GM23248 (cell line): ENCODE data around the gene THAP2. TPM values are rescaled to one million over a fixed set of nuclear protein-coding genes. Genes with fewer than 3 reads are reported as not detected.

Experiments used
- DNase-seq: peaks from one replicate; pipeline ENCODE4 v3.0.0-alpha.2; 2015
- H2AFZ ChIP-seq: fragments of 200-600 bp; sonication (generic); 2 replicates; pipeline ENCODE4 v1.6.1; 2016; ENCODE audit warnings: antibody characterized with exemption
- H3F3A ChIP-seq: fragments of 200-600 bp; sonication (generic); 2 replicates; pipeline ENCODE4 v1.6.1; 2016; ENCODE audit warnings: mild to moderate bottlenecking, antibody characterized with exemption, mixed run types; ENCODE audit not compliant: insufficient read depth
- H3K27ac ChIP-seq: fragments of 200-600 bp; sonication (generic); 2 replicates; pipeline ENCODE4 v1.5.1; 2016; ENCODE audit warnings: mild to moderate bottlenecking
- H3K27me3 ChIP-seq: fragments of 200-600 bp; sonication (generic); replicated peaks from 2 replicates; pipeline ENCODE4 v1.6.1; 2016; ENCODE audit warnings: mild to moderate bottlenecking; ENCODE audit not compliant: insufficient read depth
- H3K36me3 ChIP-seq: fragments of 200-600 bp; sonication (generic); 2 replicates; pipeline ENCODE4 v1.6.1; 2016; ENCODE audit warnings: low read depth, mild to moderate bottlenecking
- H3K4me1 ChIP-seq: fragments of 200-600 bp; sonication (generic); 2 replicates; pipeline ENCODE4 v1.6.1; 2016; ENCODE audit warnings: mild to moderate bottlenecking; ENCODE audit not compliant: insufficient read depth
- H3K4me2 ChIP-seq: fragments of 200-600 bp; sonication (generic); one replicate; pipeline ENCODE4 v1.6.1; 2016; ENCODE audit warnings: mild to moderate bottlenecking; ENCODE audit not compliant: unreplicated experiment
- H3K4me3 ChIP-seq: fragments of 200-600 bp; sonication (generic); 2 replicates; pipeline ENCODE4 v1.5.1; 2016; ENCODE audit warnings: mild to moderate bottlenecking
- H3K79me2 ChIP-seq: fragments of 200-600 bp; sonication (generic); 2 replicates; pipeline ENCODE4 v1.6.1; 2016; ENCODE audit warnings: mild to moderate bottlenecking; ENCODE audit not compliant: insufficient read depth
- H3K9ac ChIP-seq: fragments of 200-600 bp; sonication (generic); 2 replicates; pipeline ENCODE4 v1.6.1; 2016; ENCODE audit warnings: mild to moderate bottlenecking
- H3K9me2 ChIP-seq: fragments of 200-600 bp; sonication (generic); 2 replicates; pipeline ENCODE4 v1.6.1; 2016; ENCODE audit warnings: mixed run types, mild to moderate bottlenecking, moderate library complexity; ENCODE audit not compliant: insufficient read depth
- H3K9me3 ChIP-seq: fragments of 200-600 bp; sonication (generic); one replicate; pipeline ENCODE4 v1.6.1; 2017; ENCODE audit warnings: low read depth
- H4K20me1 ChIP-seq: fragments of 200-600 bp; sonication (generic); 2 replicates; pipeline ENCODE4 v1.6.0; 2016; ENCODE audit not compliant: insufficient read depth
- EZH2 ChIP-seq: fragments of 200-600 bp; sonication (generic); IDR thresholded peaks from 2 replicates; pipeline ENCODE4 v1.6.1; 2018; ENCODE audit warnings: antibody characterized with exemption, mild to moderate bottlenecking; ENCODE audit not compliant: insufficient read depth, poor library complexity, severe bottlenecking
- EZH2phosphoT487 ChIP-seq: fragments of 200-600 bp; sonication (generic); IDR thresholded peaks from 2 replicates; pipeline ENCODE4 v1.6.1; 2018; ENCODE audit warnings: antibody characterized with exemption, moderate library complexity, mild to moderate bottlenecking, low read depth; ENCODE audit not compliant: insufficient read depth
- WGBS, 2 experiments: methylation state at CpG; one replicate each; pipeline ENCODE4 v1.1.6; 2015 to 2017; ENCODE audit warnings: low lambda C conversion rate in 2 of 2, low coverage in 1 of 2; ENCODE audit errors: missing lambda C conversion rate in 2 of 2; 5-methylcytosine and 5-hydroxymethylcytosine counted together
- in situ Hi-C: fragments of 300-500 bp; cut with MboI; formaldehyde crosslinking; loops from 2 replicates; pipeline ENCODE4 v1.15.0; 2020
- polyA plus RNA-seq: library from polyadenylated mRNA; unstranded; fragments of >200 nt; fragmentation: Nextera tagmentation; extraction: Ambion mirVana; gene quantifications from 2 replicates; pipeline ENCODE4 v1.2.1, GENCODE V29; 2016
- total RNA-seq: library from RNA; depleted of rRNA; stranded (reverse); fragments of >200 nt; shearing (Covaris generic); gene quantifications from 2 replicates; pipeline ENCODE4 v1.2.3, GENCODE V29; 2014

The THAP2 gene
- total and polyA plus RNA-seq, 2 experiments from 2014 or later, result 7.0 to 10.3 TPM

GRCh38 chr12:71626768-71627167 is 37.3 kb upstream of the THAP2 start:
- no peaks in the 10 kb centered on the region; the same call in 1 of the 2 replicates for H3K4me1 ChIP-seq
- no peak for TF ChIP-seq EZH2phosphoT487
- TF ChIP-seq EZH2, result no peak
- H3K9me2 ChIP-seq, result no peaks in the 10 kb centered on the region
- in situ Hi-C loops, result no loop called here
- peaks cover 100% of the 10 kb centered on the region for H3K79me2 ChIP-seq
- no peaks in the 10 kb centered on the region for H4K20me1 ChIP-seq
- WGBS, 2 experiments, result 64 to 69% methylated on average over 3 of the region's 3 CpGs
- H3K9me3 ChIP-seq, result no peaks in the 10 kb centered on the region
- no peak overlapping the region for H2AFZ ChIP-seq
- H3K4me3 ChIP-seq, result no peak overlapping the region
- no peak overlapping the region for H3K4me2 ChIP-seq
- DNase-seq, result peak; percentile 43
- peaks cover 98% of the 10 kb centered on the region for H3K36me3 ChIP-seq
- H3F3A ChIP-seq, result peaks cover 48% of the 10 kb centered on the region; the same call in 1 of the 2 replicates
- H3K9ac ChIP-seq, result no peak overlapping the region
- peak overlapping the region; percentile 17; the same call in 1 of the 2 replicates for H3K27ac ChIP-seq
- H3K27me3 ChIP-seq, result no peaks in the 10 kb centered on the region

GRCh38 chr12:71627438-71628002 is 36.6 kb upstream of the THAP2 start:
- DNase-seq, result no peak
- H3K27me3 ChIP-seq, result no peaks in the 10 kb centered on the region
- no peak overlapping the region for H3K4me3 ChIP-seq
- H3K36me3 ChIP-seq, result peaks cover 98% of the 10 kb centered on the region
- peaks cover 100% of the 10 kb centered on the region for H3K79me2 ChIP-seq
- no peaks in the 10 kb centered on the region for H3K9me2 ChIP-seq
- H3K4me1 ChIP-seq, result no peaks in the 10 kb centered on the region; the same call in 1 of the 2 replicates
- H3K4me2 ChIP-seq, result no peak overlapping the region
- TF ChIP-seq EZH2, result no peak
- TF ChIP-seq EZH2phosphoT487, result no peak
- in situ Hi-C loops, result no loop called here
- no peak overlapping the region for H3K9ac ChIP-seq
- H3K27ac ChIP-seq, result no peak overlapping the region
- peaks cover 55% of the 10 kb centered on the region; the same call in 1 of the 2 replicates for H3F3A ChIP-seq
- H2AFZ ChIP-seq, result no peak overlapping the region
- 96 to 97% methylated on average over 2 of the region's 2 CpGs for WGBS, 2 experiments
- no peaks in the 10 kb centered on the region for H3K9me3 ChIP-seq
- H4K20me1 ChIP-seq, result no peaks in the 10 kb centered on the region

- TF ChIP-seq EZH2phosphoT487 (no peak), EZH2 (no peak)
- 43 to 46% methylated on average over 3 of the region's 3 CpGs for WGBS, 2 experiments
- Histone ChIP-seq H4K20me1 (no peaks in the 10 kb centered on the region), H3K9ac (no peak overlapping the region), H3K79me2 (peaks cover 97% of the 10 kb centered on the region), H3F3A (peaks cover 37% of the 10 kb centered on the region), H3K27ac (no peak overlapping the region), H3K9me2 (no peaks in the 10 kb centered on the region), H3K36me3 (peaks cover 85% of the 10 kb centered on the region), H3K4me3 (no peak overlapping the region), H3K27me3 (no peaks in the 10 kb centered on the region), H2AFZ (no peak overlapping the region), H3K9me3 (no peaks in the 10 kb centered on the region), H3K4me2 (no peak overlapping the region), H3K4me1 (no peaks in the 10 kb centered on the region)
- in situ Hi-C loops, result no loop called here
- peak; percentile 86 for DNase-seq
Observed at GRCh38 chr12:71636704-71637115, 27.4 kb upstream of the THAP2 start.

- in situ Hi-C loops, result no loop called here
- H3K4me1 ChIP-seq, result no peaks in the 10 kb centered on the region
- H3K4me2 ChIP-seq, result no peak overlapping the region
- TF ChIP-seq EZH2phosphoT487, result no peak
- no peak for TF ChIP-seq EZH2
- H3F3A ChIP-seq, result peaks cover 33% of the 10 kb centered on the region
- no peaks in the 10 kb centered on the region for H4K20me1 ChIP-seq
- peaks cover 85% of the 10 kb centered on the region for H3K36me3 ChIP-seq
- no peak overlapping the region for H3K9ac ChIP-seq
- DNase-seq, result no peak
- H3K27me3 ChIP-seq, result no peaks in the 10 kb centered on the region
- H3K9me2 ChIP-seq, result no peaks in the 10 kb centered on the region
- no peak overlapping the region for H3K4me3 ChIP-seq
- H3K27ac ChIP-seq, result no peak overlapping the region
- no peak overlapping the region for H2AFZ ChIP-seq
- no peaks in the 10 kb centered on the region for H3K9me3 ChIP-seq
- peaks cover 97% of the 10 kb centered on the region for H3K79me2 ChIP-seq
Observed at GRCh38 chr12:71638499-71638898, 25.6 kb upstream of the THAP2 start.
